ENCODE measurements around the gene CTSD.

Gene CTSD

GRCh38 chr11:1768141-1768469 lies 4.4 kb upstream of the CTSD start:
- DNase-seq, result no peak

- DNase-seq, result no peak
These were observed 3.8 kb upstream of the CTSD start for GRCh38 chr11:1767399-1768140.

- DNase-seq, result no peak
These were observed 3.1 kb upstream of the CTSD start for GRCh38 chr11:1766719-1767398.

GRCh38 chr11:1765871-1766718 lies 2.4 kb upstream of the CTSD start:
- DNase-seq, result no peak

GRCh38 chr11:1763336-1763795 lies 361 bp downstream of the CTSD start:
- DNase-seq, result no peak

- DNase-seq, result no peak
These were observed 1.0 kb downstream of the CTSD start for GRCh38 chr11:1762537-1763302.

- DNase-seq, result no peak
These were observed 1.7 kb downstream of the CTSD start for GRCh38 chr11:1761857-1762536.

- DNase-seq, result no peak
These were observed 2.4 kb downstream of the CTSD start for GRCh38 chr11:1761110-1761856.

- DNase-seq, result no peak
These were observed 3.2 kb downstream of the CTSD start for GRCh38 chr11:1760351-1761109.

- DNase-seq, result no peak
These were observed 3.9 kb downstream of the CTSD start for GRCh38 chr11:1759851-1760220.

- no peak for DNase-seq
These were observed 4.4 kb downstream of the CTSD start for GRCh38 chr11:1759151-1759850.

GRCh38 chr11:1758611-1759150 lies 5.0 kb downstream of the CTSD start:
- DNase-seq, result no peak

- peak; percentile 62 for DNase-seq
These were observed 5.7 kb downstream of the CTSD start for GRCh38 chr11:1757861-1758610.

GRCh38 chr11:1756791-1757771 lies 6.6 kb downstream of the CTSD start:
- no peak for DNase-seq

- DNase-seq, result no peak
These were observed 7.8 kb downstream of the CTSD start for GRCh38 chr11:1755692-1756561.

- DNase-seq, result no peak
These were observed 8.4 kb downstream of the CTSD start for GRCh38 chr11:1755344-1755691.

Measured in stimulated activated CD4-positive, alpha-beta T cell treated with anti-CD3 and anti-CD28 coated beads, Interleukin-1b, Interleukin-23, amount 100 ng/mL, for 48 hours (primary cell).